Panc1 (cell line): ENCODE results near the gene ZSCAN2.

ENCODE experiments used
- CTCF ChIP-seq: fragments of 450-650 bp; IDR thresholded peaks from 2 replicates; pipeline ENCODE4 v1.5.1; 2017; ENCODE audit warnings: mild to moderate bottlenecking
- POLR2AphosphoS5 ChIP-seq: IDR thresholded peaks from 2 replicates; pipeline ENCODE4 v1.6.1; 2012; ENCODE audit warnings: mild to moderate bottlenecking, low read depth, low read length, moderate library complexity
- REST ChIP-seq, 2 experiments: IDR thresholded peaks; 2 replicates each; pipeline ENCODE4 v1.6.1; 2011 to 2012; ENCODE audit warnings: low read depth in 2 of 2, control low read depth in 1 of 2, low read length in 1 of 2, mild to moderate bottlenecking in 1 of 2, moderate library complexity in 1 of 2; ENCODE audit not compliant: insufficient read depth in 1 of 2

- TF ChIP-seq CTCF: no peak; the same call in 1 of the 2 replicates
- no peak for TF ChIP-seq POLR2AphosphoS5
- no peak for TF ChIP-seq REST (IDR thresholded peaks at IDR 0.05; ENCODE audit: insufficient read depth in 1 of 2, low read depth in 2 of 2, low read length in 1 of 2)
Observed at GRCh38 chr15:84633311-84634227, 32.8 kb downstream of the ZSCAN2 start.
